Esophagus muscularis mucosa (tissue), 4 donors: ENCODE measurements around the gene HSPA4. TPM values are rescaled to one million over a fixed set of nuclear protein-coding genes. Genes with fewer than 3 reads are reported as not detected.
"Not testable (repeated sequence)": the region's sequence is repeated elsewhere in the genome, so short reads cannot be mapped to it uniquely, and the experiment has no call there.

Experiments
- DNase-seq: peaks from one replicate; pipeline ENCODE4 v3.0.0-alpha.2; 2017; ENCODE audit errors: extremely low spot score
- H3K27ac ChIP-seq, 4 donors: fragments of 200-600 bp; sonication (generic); replicated peaks in 1 of 4; 1 replicate in 3 of 4; 2 replicates in 1 of 4; pipeline ENCODE4 v1.5.1; 2016 to 2019; ENCODE audit warnings: mild to moderate bottlenecking in 1 of 4
- H3K27me3 ChIP-seq, 4 donors: fragments of 200-600 bp; sonication (generic); one replicate each; pipeline versions ENCODE4 v1.5.1 to v1.6.0; 2016 to 2019
- H3K36me3 ChIP-seq, 4 donors: fragments of 200-600 bp; sonication (generic); one replicate each; pipeline ENCODE4 v1.5.1; 2016 to 2019
- H3K4me1 ChIP-seq, 4 donors: fragments of 200-600 bp; sonication (generic); one replicate each; pipeline ENCODE4 v1.5.1; 2016 to 2019
- H3K4me3 ChIP-seq, 4 donors: fragments of 200-600 bp; sonication (generic); 1 replicate in 2 of 4; 2 replicates in 2 of 4; pipeline ENCODE4 v1.5.1; 2016 to 2019; ENCODE audit warnings: mild to moderate bottlenecking in 4 of 4, moderate library complexity in 1 of 4
- H3K9me3 ChIP-seq, 4 donors: fragments of 200-600 bp; sonication (generic); 1 replicate in 3 of 4; 2 replicates in 1 of 4; pipeline ENCODE4 v1.5.1; 2016 to 2019
- CTCF ChIP-seq, 3 experiments: fragments of 200-600 bp in 2 of 3; fragments of 450-650 bp in 1 of 3; sonication (generic) in 2 of 3; IDR thresholded peaks; one replicate each; pipeline ENCODE4 v1.5.1; 2017 to 2019; ENCODE audit warnings: antibody characterized with exemption in 3 of 3, mild to moderate bottlenecking in 2 of 3, moderate library complexity in 1 of 3
- EP300 ChIP-seq: sonication (generic); formaldehyde crosslinking; IDR thresholded peaks from one replicate; pipeline ENCODE4 v1.6.1; 2017; ENCODE audit warnings: antibody characterized with exemption
- POLR2A ChIP-seq: fragments of 450-650 bp; IDR thresholded peaks from one replicate; pipeline ENCODE4 v1.6.1; 2017; ENCODE audit warnings: antibody characterized with exemption, moderate library complexity, mild to moderate bottlenecking, low read depth
- POLR2AphosphoS5 ChIP-seq, 2 donors: sonication (generic); formaldehyde crosslinking; IDR thresholded peaks; one replicate each; pipeline ENCODE4 v1.6.1; 2017; ENCODE audit warnings: antibody characterized with exemption in 2 of 2
- WGBS: methylation state at CpG from one replicate; pipeline ENCODE4 v1.1.5; 2018; 5-methylcytosine and 5-hydroxymethylcytosine counted together
- intact Hi-C: fragments of 100-400 bp; cut with DNase I; formaldehyde crosslinking; loops from one replicate; pipeline ENCODE4 v1.15.1; 2023
- total RNA-seq, 4 donors: library from RNA; depleted of rRNA; stranded (reverse); fragments of >200 nt; gene quantifications; one replicate each; pipeline versions ENCODE4 v1.1.0 to v1.2.1, GENCODE V29; 2016

The HSPA4 gene
- total RNA-seq, 4 donors from 2014 or later = 54.1 to 65.2 (median 55.3) TPM

- Histone ChIP-seq H3K4me1 (no peaks in the 10 kb centered on the region), H3K27me3 (no peaks in the 10 kb centered on the region), H3K9me3 (no peaks in the 10 kb centered on the region), H3K27ac (no peak overlapping the region), H3K36me3 (no peaks in the 10 kb centered on the region), H3K4me3 (no peak overlapping the region)
- DNase-seq = no peak
- intact Hi-C loops = no loop called here
- TF ChIP-seq POLR2AphosphoS5 (IDR thresholded peaks at IDR 0.05) (no peak), CTCF (IDR thresholded peaks at IDR 0.05) (no peak), POLR2A (no peak), EP300 (no peak)
- WGBS = 86% methylated on average over 1 of the region's 1 CpG
These were observed 76.3 kb downstream of the HSPA4 start for GRCh38 chr5:133128066-133128465.

GRCh38 chr5:133129289-133129688 is 77.5 kb downstream of the HSPA4 start:
- no peak for DNase-seq
- H3K4me3 ChIP-seq = no peak overlapping the region
- TF ChIP-seq POLR2AphosphoS5 (IDR thresholded peaks at IDR 0.05) (no peak), POLR2A (no peak), EP300 (no peak), CTCF (IDR thresholded peaks at IDR 0.05) (no peak)
- WGBS = 71% methylated on average over 4 of the region's 6 CpGs
- intact Hi-C loops = no loop called here
- H3K27ac ChIP-seq = no peak overlapping the region
- H3K4me1 ChIP-seq = no peaks in the 10 kb centered on the region
- H3K27me3 ChIP-seq = no peaks in the 10 kb centered on the region
- no peaks in the 10 kb centered on the region for H3K9me3 ChIP-seq
- H3K36me3 ChIP-seq = no peaks in the 10 kb centered on the region

GRCh38 chr5:133129950-133130349 is 78.1 kb downstream of the HSPA4 start:
- no peaks in the 10 kb centered on the region for H3K4me1 ChIP-seq
- H3K27ac ChIP-seq = no peak overlapping the region
- WGBS = 54% methylated on average over 3 of the region's 3 CpGs
- intact Hi-C loops = no loop called here
- no peaks in the 10 kb centered on the region for H3K9me3 ChIP-seq
- no peak for DNase-seq
- H3K27me3 ChIP-seq = no peaks in the 10 kb centered on the region
- H3K4me3 ChIP-seq = no peak overlapping the region
- TF ChIP-seq EP300 (no peak), CTCF (IDR thresholded peaks at IDR 0.05) (no peak), POLR2AphosphoS5 (IDR thresholded peaks at IDR 0.05) (no peak), POLR2A (no peak)
- no peaks in the 10 kb centered on the region for H3K36me3 ChIP-seq

- intact Hi-C loops = no loop called here
- 67% methylated on average over 8 of the region's 8 CpGs for WGBS
- TF ChIP-seq EP300 (no peak), POLR2AphosphoS5 (IDR thresholded peaks at IDR 0.05) (no peak), CTCF (IDR thresholded peaks at IDR 0.05) (no peak), POLR2A (no peak)
- Histone ChIP-seq H3K36me3 (no peaks in the 10 kb centered on the region), H3K9me3 (no peaks in the 10 kb centered on the region), H3K4me3 (no peak overlapping the region), H3K27ac (no peak overlapping the region), H3K4me1 (no peaks in the 10 kb centered on the region), H3K27me3 (no peaks in the 10 kb centered on the region)
- DNase-seq = no peak
These were observed 78.7 kb downstream of the HSPA4 start for GRCh38 chr5:133130387-133131118.

- no peak overlapping the region for H3K4me3 ChIP-seq
- TF ChIP-seq POLR2A (no peak), CTCF (IDR thresholded peaks at IDR 0.05) (no peak), EP300 (no peak), POLR2AphosphoS5 (IDR thresholded peaks at IDR 0.05) (no peak)
- H3K9me3 ChIP-seq = no peaks in the 10 kb centered on the region
- no peaks in the 10 kb centered on the region for H3K4me1 ChIP-seq
- H3K36me3 ChIP-seq = no peaks in the 10 kb centered on the region
- DNase-seq = no peak
- WGBS = 83% methylated on average over 2 of the region's 2 CpGs
- H3K27me3 ChIP-seq = no peaks in the 10 kb centered on the region
- intact Hi-C loops = no loop called here
- H3K27ac ChIP-seq = no peak overlapping the region
These were observed 80.9 kb downstream of the HSPA4 start for GRCh38 chr5:133132717-133133116.

GRCh38 chr5:133133241-133133640 is 81.4 kb downstream of the HSPA4 start:
- H3K9me3 ChIP-seq, DNase-seq, H3K36me3 ChIP-seq, H3K27me3 ChIP-seq, H3K4me3 ChIP-seq, intact Hi-C loops, H3K27ac ChIP-seq, H3K4me1 ChIP-seq: not testable (repeated sequence)
- over 99% methylated on average over 5 of the region's 5 CpGs for WGBS

- H3K27me3 ChIP-seq = peaks cover 0 to 17% (median 0%) of the 10 kb centered on the region in 4 donors
- 73% methylated on average over 2 of the region's 2 CpGs for WGBS
- H3K4me1 ChIP-seq, DNase-seq, H3K9me3 ChIP-seq, intact Hi-C loops, H3K4me3 ChIP-seq, H3K27ac ChIP-seq, H3K36me3 ChIP-seq: not testable (repeated sequence)
These were observed 85.1 kb downstream of the HSPA4 start for GRCh38 chr5:133136890-133137289.
